Measurements from ENCODE around the gene RAD18. TPM values are rescaled to one million over a fixed set of nuclear protein-coding genes. Genes with fewer than 3 reads are reported as not detected.

The RAD18 gene
- total and polyA plus RNA-seq, 8 donors = 10.2 to 16.8 (median 13.1) TPM

GRCh38 chr3:8846176-8846575 is 117.1 kb downstream of the RAD18 start:
- DNase-seq = no peak
- Histone ChIP-seq H3K4me3 (no peak overlapping the region), H3K36me3 (no peaks in the 10 kb centered on the region), H3K9me3 (no peaks in the 10 kb centered on the region), H3K27me3 (no peaks in the 10 kb centered on the region), H3K27ac (no peak overlapping the region), H3K4me1 (no peaks in the 10 kb centered on the region)
- intact Hi-C loops (cut with DNase I) = no loop called here
- TF ChIP-seq CTCF (IDR thresholded peaks at IDR 0.05) = no peak
- ATAC-seq = no peak

GRCh38 chr3:8845641-8846040 is 117.6 kb downstream of the RAD18 start:
- no peak for TF ChIP-seq CTCF (IDR thresholded peaks at IDR 0.05)
- DNase-seq = no peak
- intact Hi-C loops (cut with DNase I) = no loop called here
- H3K27ac ChIP-seq = no peak overlapping the region
- H3K36me3 ChIP-seq = no peaks in the 10 kb centered on the region
- no peak for ATAC-seq
- no peaks in the 10 kb centered on the region for H3K4me1 ChIP-seq
- no peaks in the 10 kb centered on the region for H3K27me3 ChIP-seq
- no peaks in the 10 kb centered on the region for H3K9me3 ChIP-seq
- no peak overlapping the region for H3K4me3 ChIP-seq

GRCh38 chr3:8843347-8843746 is 119.9 kb downstream of the RAD18 start:
- ATAC-seq = no peak
- intact Hi-C loops (cut with DNase I) = no loop called here

GRCh38 chr3:8842293-8842692 is 121.0 kb downstream of the RAD18 start:
- Histone ChIP-seq H3K9me3 (no peaks in the 10 kb centered on the region), H3K4me3 (no peak overlapping the region), H3K27ac (no peak overlapping the region), H3K27me3 (no peaks in the 10 kb centered on the region), H3K4me1 (no peaks in the 10 kb centered on the region), H3K36me3 (no peaks in the 10 kb centered on the region)
- ATAC-seq (no peak), DNase-seq (no peak)
- no peak for TF ChIP-seq CTCF (IDR thresholded peaks at IDR 0.05)
- intact Hi-C loops (cut with DNase I) = no loop called here

More at GRCh38 chr3:8843347-8843746, 119.9 kb downstream of the RAD18 start:
- Histone ChIP-seq H3K27ac (no peak overlapping the region), H3K4me1 (no peaks in the 10 kb centered on the region), H3K9me3 (no peaks in the 10 kb centered on the region), H3K36me3 (no peaks in the 10 kb centered on the region), H3K27me3 (no peaks in the 10 kb centered on the region), H3K4me3 (no peak overlapping the region)
- no peak for TF ChIP-seq CTCF (IDR thresholded peaks at IDR 0.05)
- no peak for DNase-seq

GRCh38 chr3:8841472-8841871 is 121.8 kb downstream of the RAD18 start:
- TF ChIP-seq CTCF (IDR thresholded peaks at IDR 0.05) = no peak
- ATAC-seq = no peak
- intact Hi-C loops (cut with DNase I) = no loop called here
- H3K27me3 ChIP-seq = no peaks in the 10 kb centered on the region
- no peak overlapping the region for H3K27ac ChIP-seq
- no peaks in the 10 kb centered on the region for H3K9me3 ChIP-seq
- no peaks in the 10 kb centered on the region for H3K4me1 ChIP-seq
- no peaks in the 10 kb centered on the region for H3K36me3 ChIP-seq
- no peak overlapping the region for H3K4me3 ChIP-seq
- DNase-seq = no peak
